ENCODE measurements around the gene SMYD2. TPM values are rescaled to one million over a fixed set of nuclear protein-coding genes. Genes with fewer than 3 reads are reported as not detected.
A peak's percentile ranks its signal among the peaks of the same experiment; 100 is the strongest.

SMYD2 gene
- total and polyA plus RNA-seq, 8 donors, result 12.9 to 26.3 (median 16.8) TPM

DNA sequence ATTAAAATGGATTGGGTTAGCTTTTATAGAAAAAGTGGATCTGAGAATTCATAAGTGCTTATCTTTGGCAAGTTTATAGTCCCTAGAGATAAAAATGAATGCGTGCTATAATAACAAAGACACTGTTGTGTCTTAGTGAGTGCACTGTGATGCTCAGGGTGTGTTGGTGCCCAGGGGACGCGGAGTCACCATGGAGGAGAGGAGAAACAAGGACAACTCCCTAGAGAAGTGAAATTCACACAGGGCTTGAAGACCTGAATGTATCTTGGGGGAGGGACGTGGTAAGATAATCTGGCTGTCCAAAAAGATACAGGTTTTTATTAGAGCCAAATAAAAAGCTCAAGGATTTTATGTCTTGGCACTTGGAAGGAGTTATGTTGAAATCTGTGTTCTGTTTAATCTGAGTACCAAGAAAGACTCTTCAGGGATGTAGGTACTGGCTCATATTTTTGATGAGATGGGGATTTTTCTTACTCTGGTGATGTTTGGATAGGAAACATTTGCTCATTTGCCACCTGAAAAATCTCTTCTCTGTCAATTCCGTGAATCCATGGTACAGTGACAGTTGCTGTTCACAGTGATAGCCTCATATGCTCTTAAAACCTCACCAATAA is 9.6 kb downstream of the SMYD2 start:
- intact Hi-C loops (cut with DNase I), result no loop called here
- H3K36me3 ChIP-seq, result no peaks in the 10 kb centered on the region
- no peak overlapping the region for H3K27ac ChIP-seq
- H3K9me3 ChIP-seq, result no peaks in the 10 kb centered on the region
- TF ChIP-seq, protein P1, sequence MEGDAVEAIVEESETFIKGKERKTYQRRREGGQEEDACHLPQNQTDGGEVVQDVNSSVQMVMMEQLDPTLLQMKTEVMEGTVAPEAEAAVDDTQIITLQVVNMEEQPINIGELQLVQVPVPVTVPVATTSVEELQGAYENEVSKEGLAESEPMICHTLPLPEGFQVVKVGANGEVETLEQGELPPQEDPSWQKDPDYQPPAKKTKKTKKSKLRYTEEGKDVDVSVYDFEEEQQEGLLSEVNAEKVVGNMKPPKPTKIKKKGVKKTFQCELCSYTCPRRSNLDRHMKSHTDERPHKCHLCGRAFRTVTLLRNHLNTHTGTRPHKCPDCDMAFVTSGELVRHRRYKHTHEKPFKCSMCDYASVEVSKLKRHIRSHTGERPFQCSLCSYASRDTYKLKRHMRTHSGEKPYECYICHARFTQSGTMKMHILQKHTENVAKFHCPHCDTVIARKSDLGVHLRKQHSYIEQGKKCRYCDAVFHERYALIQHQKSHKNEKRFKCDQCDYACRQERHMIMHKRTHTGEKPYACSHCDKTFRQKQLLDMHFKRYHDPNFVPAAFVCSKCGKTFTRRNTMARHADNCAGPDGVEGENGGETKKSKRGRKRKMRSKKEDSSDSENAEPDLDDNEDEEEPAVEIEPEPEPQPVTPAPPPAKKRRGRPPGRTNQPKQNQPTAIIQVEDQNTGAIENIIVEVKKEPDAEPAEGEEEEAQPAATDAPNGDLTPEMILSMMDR (IDR thresholded peaks at IDR 0.05), result no peak
- FAIRE-seq (no peak), DNase-seq (no peak), ATAC-seq (no peak)
- H3K4me3 ChIP-seq, result no peak overlapping the region
- 76 to 80% methylated on average over 5 of the region's 5 CpGs for WGBS, 2 donors
- no peaks in the 10 kb centered on the region for H3K4me1 ChIP-seq
- H3K27me3 ChIP-seq, result no peaks in the 10 kb centered on the region

DNA sequence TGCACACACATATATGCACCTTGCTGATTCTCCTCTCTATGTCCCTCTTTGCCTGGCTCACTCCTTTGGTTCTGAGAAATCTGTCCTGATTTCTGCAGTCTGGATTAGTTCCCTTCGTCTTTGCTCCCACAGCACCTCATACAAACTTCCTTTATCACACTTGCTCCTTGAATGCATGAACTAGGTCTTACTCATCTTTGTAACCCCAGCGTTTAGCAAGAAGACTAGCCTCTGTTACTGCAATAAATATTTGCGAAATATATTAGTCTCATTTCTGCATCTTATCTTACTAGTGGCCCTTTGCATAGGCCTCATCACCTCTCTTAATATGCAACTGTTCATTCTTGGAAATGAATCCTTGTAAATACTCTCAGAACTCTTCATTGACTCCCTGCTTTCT is 11.4 kb downstream of the SMYD2 start:
- Histone ChIP-seq H3K36me3 (no peaks in the 10 kb centered on the region), H3K9me3 (no peaks in the 10 kb centered on the region), H3K27ac (no peak overlapping the region), H3K27me3 (no peaks in the 10 kb centered on the region), H3K4me1 (no peaks in the 10 kb centered on the region), H3K4me3 (no peak overlapping the region)
- intact Hi-C loops (cut with DNase I), result no loop called here
- WGBS, 2 donors, result 82 to 93% methylated on average over 3 of the region's 3 CpGs
- FAIRE-seq, result no peak
- DNase-seq, result no peak
- no peak for ATAC-seq
- TF ChIP-seq, protein P1 (IDR thresholded peaks at IDR 0.05), result no peak

DNA sequence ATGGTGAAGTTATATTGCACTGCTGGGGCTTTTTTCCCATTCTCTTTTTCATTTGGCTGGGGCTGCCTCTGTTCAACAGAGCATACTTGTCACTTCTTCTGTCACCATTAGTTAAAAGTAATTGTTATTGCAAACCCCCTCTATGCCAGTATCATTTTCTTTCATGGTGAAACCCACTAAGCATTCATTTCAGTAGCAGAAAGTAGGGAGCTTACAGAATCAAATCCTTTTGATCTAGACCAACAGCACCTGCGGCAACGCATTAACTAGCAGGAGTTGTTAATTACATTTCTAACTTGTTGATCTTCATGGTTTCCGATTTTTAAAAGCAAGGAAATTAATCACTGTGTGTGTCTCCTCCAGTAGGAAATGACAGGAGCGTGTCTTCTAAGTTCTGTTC is 15.0 kb downstream of the SMYD2 start:
- Histone ChIP-seq H3K9me3 (no peaks in the 10 kb centered on the region), H3K36me3 (no peaks in the 10 kb centered on the region), H3K4me1 (no peaks in the 10 kb centered on the region), H3K4me3 (no peak overlapping the region), H3K27ac (no peak overlapping the region), H3K27me3 (no peaks in the 10 kb centered on the region)
- TF ChIP-seq, protein P1 (IDR thresholded peaks at IDR 0.05), result no peak
- no peak for DNase-seq
- intact Hi-C loops (cut with DNase I), result no loop called here
- 71 to 74% methylated on average over 4 of the region's 4 CpGs for WGBS, 2 donors
- ATAC-seq, result no peak
- no peak for FAIRE-seq

DNA sequence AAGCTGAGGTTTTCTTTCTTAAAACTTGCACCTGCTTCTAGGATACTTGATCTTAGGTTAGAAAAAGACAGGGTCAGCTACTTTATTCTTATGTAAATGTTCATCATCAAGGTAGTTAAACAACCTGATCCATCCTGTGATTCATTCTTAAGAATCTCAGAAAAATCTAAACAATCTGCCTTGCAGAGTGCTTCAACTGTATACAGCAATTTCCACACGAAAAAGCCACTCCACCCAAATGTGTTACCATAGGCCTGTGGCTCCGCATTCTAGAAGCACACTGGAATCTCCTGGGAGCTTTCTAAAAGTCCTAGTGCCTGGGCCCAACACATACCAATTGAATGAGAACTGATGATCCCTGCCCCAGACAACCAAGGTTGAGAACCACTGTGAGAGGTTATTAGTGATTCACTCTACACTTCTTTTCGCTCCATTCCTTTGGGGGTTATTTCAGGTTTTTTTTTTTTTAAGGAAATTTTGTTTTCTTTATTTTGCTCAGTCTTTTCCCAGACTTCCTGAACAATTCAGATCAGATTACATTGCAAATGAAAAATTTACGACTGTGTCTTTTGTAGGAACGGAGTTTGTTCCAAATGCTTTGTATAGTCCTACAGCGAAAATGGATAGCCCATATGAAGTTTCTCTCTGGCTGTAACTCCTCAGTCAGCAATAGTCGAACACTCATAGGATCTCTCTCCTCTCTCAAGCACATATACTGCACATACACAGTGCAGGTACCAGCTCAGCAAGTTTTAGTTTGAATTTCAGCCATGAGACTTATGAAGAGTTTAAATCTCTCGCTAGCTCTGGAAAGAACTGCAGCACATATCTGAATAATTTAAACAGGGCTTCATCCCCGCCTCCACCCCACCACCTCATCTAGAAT is 16.1 kb downstream of the SMYD2 start:
- TF ChIP-seq, protein P1 (IDR thresholded peaks at IDR 0.05), result no peak
- intact Hi-C loops (cut with DNase I), result no loop called here
- H3K36me3 ChIP-seq, result no peaks in the 10 kb centered on the region
- no peak overlapping the region for H3K27ac ChIP-seq
- no peak for FAIRE-seq
- no peak overlapping the region for H3K4me3 ChIP-seq
- 92 to 93% methylated on average over 9 of the region's 9 CpGs for WGBS, 2 donors
- DNase-seq, result no peak
- H3K4me1 ChIP-seq, result no peaks in the 10 kb centered on the region
- ATAC-seq, result peak in 1 of 4 donors; percentile 23
- H3K9me3 ChIP-seq, result no peaks in the 10 kb centered on the region
- H3K27me3 ChIP-seq, result no peaks in the 10 kb centered on the region

All from pancreas (tissue), 10 donors.